Islet precursor cell (in vitro differentiated cells): ENCODE measurements around the gene KRABD2.
A peak's percentile ranks its signal among the peaks of the same experiment; 100 is the strongest.
"Not testable (repeated sequence)": the region's sequence is repeated elsewhere in the genome, so short reads cannot be mapped to it uniquely, and the experiment has no call there.

Experiments used
- DNase-seq: peaks from one replicate; pipeline ENCODE4 v3.0.0-alpha.2; 2018

Gene KRABD2

GRCh38 chr17:8357910-8358309 is 18.6 kb downstream of the KRABD2 start:
- peak; percentile 80 for DNase-seq

GRCh38 chr17:8354236-8354635 is 22.3 kb downstream of the KRABD2 start:
- no peak for DNase-seq

- no peak for DNase-seq
These were observed 22.8 kb downstream of the KRABD2 start for GRCh38 chr17:8353736-8354135.

GRCh38 chr17:8350339-8350738 is 26.2 kb downstream of the KRABD2 start:
- DNase-seq: no peak

GRCh38 chr17:8347001-8347400 is 29.5 kb downstream of the KRABD2 start:
- not testable (repeated sequence) for DNase-seq

- DNase-seq: no peak
These were observed 30.4 kb downstream of the KRABD2 start for GRCh38 chr17:8345951-8346665.

GRCh38 chr17:8345052-8345690 is 31.3 kb downstream of the KRABD2 start:
- no peak for DNase-seq

- DNase-seq: peak; percentile 81
These were observed 35.0 kb downstream of the KRABD2 start for GRCh38 chr17:8341456-8341855.

GRCh38 chr17:8339540-8339939 is 37.0 kb downstream of the KRABD2 start, which contains the start of gene ODF4:
Gene ODF4 (plus strand): TSS chr17:8339840. CDS start chr17:8340052, 212 bp downstream.
- no peak for DNase-seq

- no peak for DNase-seq
These were observed 37.8 kb downstream of the KRABD2 start for GRCh38 chr17:8338753-8339140.

GRCh38 chr17:8337802-8338752 is 38.4 kb downstream of the KRABD2 start:
- no peak for DNase-seq

GRCh38 chr17:8333281-8333680 is 43.2 kb downstream of the KRABD2 start:
- DNase-seq: no peak

- DNase-seq: peak; percentile 94
These were observed 43.8 kb downstream of the KRABD2 start for GRCh38 chr17:8332688-8333087.

GRCh38 chr17:8332128-8332527 is 44.4 kb downstream of the KRABD2 start:
- DNase-seq: no peak

GRCh38 chr17:8327303-8327649 is 49.2 kb downstream of the KRABD2 start:
- DNase-seq: no peak
